K562 (cell line): ENCODE data around the gene NRXN2. TPM values are rescaled to one million over a fixed set of nuclear protein-coding genes. Genes with fewer than 3 reads are reported as not detected.

Source experiments
- ATAC-seq: fragments of 200-7000 bp; cut with Tn5 transposase; 3 replicates; pipeline ENCODE4 v1.9.1; 2020; ENCODE audit warnings: moderate library complexity
- BruUV-seq: library from RNA; stranded (reverse); fragments of 400-500 nt; replicated peaks from 2 replicates; lab custom pipeline; 2021; lab: Mats Ljungman, UMichigan
- CTCF ChIA-PET: fragments of 300-600 bp; formaldehyde crosslinking; extraction: SDS; loops from one replicate; lab custom pipeline; 2021; ENCODE audit warnings: low intra/inter-chr PET ratio; lab: Yijun Ruan, JAX
- POLR2A ChIA-PET: fragments of 300-600, 350-650 bp; sonication (Branson Sonifier 250); formaldehyde crosslinking; extraction: SDS; loops from one replicate; lab custom pipeline; 2021; ENCODE audit warnings: antibody characterized with exemption, inconsistent platforms; lab: Yijun Ruan, JAX
- DNase-seq, 4 experiments: peaks; one replicate each; pipeline versions ENCODE4 v3.0.0 to v3.0.0-alpha.2; 2011 to 2018; ENCODE audit warnings: low spot score in 3 of 4, mixed read lengths in 3 of 4; ENCODE audit errors: extremely low read depth in 1 of 4
- FAIRE-seq: peaks from 2 replicates; lab custom pipeline; 2011; peaks lifted over from hg19 to GRCh38; lab: Jason Lieb, UNC
- H2AFZ ChIP-seq: 2 replicates; pipeline ENCODE4 v1.6.0; 2011; ENCODE audit warnings: low read depth, low read length, control low read depth, inconsistent platforms
- H3K27ac ChIP-seq: fragments of 200-600 bp; 3 replicates; pipeline ENCODE4 v1.8.0; 2011; ENCODE audit warnings: low read depth, mild to moderate bottlenecking, control low read depth, inconsistent platforms, low read length, moderate library complexity, mixed read lengths; ENCODE audit errors: extremely low read depth
- H3K27me3 ChIP-seq, 2 experiments: fragments of 300-600 bp in 1 of 2; 2 replicates in 1 of 2; 3 replicates in 1 of 2; pipeline versions ENCODE4 v1.6.0 to v1.8.0; 2011; ENCODE audit warnings: inconsistent platforms in 2 of 2, low read length in 2 of 2, mild to moderate bottlenecking in 1 of 2, mixed read lengths in 1 of 2, moderate library complexity in 1 of 2; ENCODE audit not compliant: control insufficient read depth in 2 of 2, insufficient read depth in 2 of 2
- H3K36me3 ChIP-seq: fragments of 300-600 bp; 3 replicates; pipeline ENCODE4 v1.8.0; 2011; ENCODE audit warnings: mild to moderate bottlenecking, low read length, inconsistent platforms; ENCODE audit not compliant: control insufficient read depth, insufficient read depth
- H3K4me1 ChIP-seq, 2 experiments: fragments of 200-600 bp in 1 of 2; replicated peaks in 1 of 2; 2 replicates in 1 of 2; 3 replicates in 1 of 2; pipeline versions ENCODE4 v1.5.1 to v1.8.0; 2011; ENCODE audit warnings: inconsistent platforms in 2 of 2, low read length in 2 of 2, mild to moderate bottlenecking in 1 of 2, mixed read lengths in 1 of 2, moderate library complexity in 1 of 2; ENCODE audit not compliant: control insufficient read depth in 2 of 2, insufficient read depth in 2 of 2
- H3K4me2 ChIP-seq: 2 replicates; pipeline ENCODE4 v1.6.1; 2011; ENCODE audit warnings: low read length, control low read depth, inconsistent platforms, mixed read lengths; ENCODE audit not compliant: insufficient read depth
- H3K4me3 ChIP-seq: fragments of 200-600 bp; sonication (generic), shearing (Covaris generic); 2 replicates; pipeline ENCODE4 v1.5.1; 2016; ENCODE audit warnings: control low read depth, inconsistent platforms
- H3K79me2 ChIP-seq: fragments of 200-600 bp; 3 replicates; pipeline ENCODE4 v1.8.0; 2011; ENCODE audit warnings: low read length, inconsistent platforms; ENCODE audit not compliant: control insufficient read depth, insufficient read depth
- H3K9ac ChIP-seq, 2 experiments: 2 replicates each; pipeline versions ENCODE4 v1.6.0 to v1.6.1; 2011; ENCODE audit warnings: low read depth in 2 of 2, low read length in 2 of 2, control low read depth in 1 of 2, inconsistent platforms in 1 of 2, mild to moderate bottlenecking in 1 of 2, mixed read lengths in 1 of 2; ENCODE audit not compliant: insufficient read depth in 1 of 2
- H3K9me1 ChIP-seq: one replicate; pipeline ENCODE4 v1.6.0; 2011; ENCODE audit warnings: inconsistent platforms, mild to moderate bottlenecking, low read length, moderate library complexity; ENCODE audit not compliant: control insufficient read depth, insufficient read depth
- H3K9me3 ChIP-seq: replicated peaks from 2 replicates; pipeline ENCODE4 v1.5.1; 2011; ENCODE audit warnings: low read depth, low read length, inconsistent platforms; ENCODE audit not compliant: control insufficient read depth, insufficient read depth
- H4K20me1 ChIP-seq: replicated peaks from 2 replicates; pipeline ENCODE4 v1.6.1; 2011; ENCODE audit warnings: low read length, inconsistent platforms, mixed read lengths; ENCODE audit not compliant: control insufficient read depth, insufficient read depth
- ATF7 ChIP-seq: fragments of 450-650 bp; IDR thresholded peaks from 2 replicates; pipeline ENCODE4 v1.7.1; 2014; ENCODE audit warnings: mild to moderate bottlenecking, moderate library complexity
- BHLHE40 ChIP-seq: IDR thresholded peaks from 2 replicates; pipeline ENCODE4 v1.6.1; 2011; ENCODE audit warnings: low read length, improper control_type of control experiment
- BMI1 ChIP-seq: fragments of 150-350 bp; IDR thresholded peaks from 2 replicates; pipeline ENCODE4 v1.6.1; 2014; ENCODE audit warnings: low read length
- CREM ChIP-seq: IDR thresholded peaks from 2 replicates; pipeline ENCODE4 v1.6.1; 2014; ENCODE audit warnings: antibody characterized with exemption, low read depth
- DPF2 ChIP-seq: fragments of 450-650 bp; IDR thresholded peaks from 2 replicates; pipeline ENCODE4 v1.6.1; 2016
- L3MBTL2 ChIP-seq: fragments of 450-650 bp; IDR thresholded peaks from 2 replicates; pipeline ENCODE4 v1.6.1; 2016; ENCODE audit warnings: mild to moderate bottlenecking, moderate library complexity
- MTA1 ChIP-seq: fragments of 450-650 bp; IDR thresholded peaks from 2 replicates; pipeline ENCODE4 v1.6.1; 2017; ENCODE audit warnings: borderline replicate concordance
- NFIC ChIP-seq: fragments of 450-650 bp; IDR thresholded peaks from 2 replicates; pipeline ENCODE4 v1.6.1; 2017; ENCODE audit warnings: mild to moderate bottlenecking, inconsistent platforms
- RBFOX2 ChIP-seq: fragments of 200-400 bp; formaldehyde crosslinking; IDR thresholded peaks from 2 replicates; pipeline ENCODE4 v1.6.1; 2017; ENCODE audit warnings: low read depth, mild to moderate bottlenecking, low read length, moderate library complexity
- RCOR1 ChIP-seq, 2 experiments: IDR thresholded peaks; 2 replicates each; pipeline ENCODE4 v1.6.1; 2012; ENCODE audit warnings: low read depth in 2 of 2, low read length in 2 of 2, borderline replicate concordance in 1 of 2, improper control_type of control experiment in 1 of 2
- SOX6 ChIP-seq: fragments of 450-650 bp; IDR thresholded peaks from 2 replicates; pipeline ENCODE4 v1.6.1; 2014; ENCODE audit warnings: mild to moderate bottlenecking
- ZNF175 ChIP-seq: fragments of 200-800 bp; sonication (Bioruptor generic); IDR thresholded peaks from 2 replicates; pipeline ENCODE4 v1.6.1; 2016; ENCODE audit warnings: low read depth, mild to moderate bottlenecking, missing genetic modification characterization, missing compliant biosample characterization
- ZNF830 ChIP-seq: fragments of 250-450 bp; sonication (Bioruptor Pico); IDR thresholded peaks from 2 replicates; pipeline ENCODE4 v1.5.0; 2021; ENCODE audit warnings: mild to moderate bottlenecking
- WGBS: fragments of 100-300 bp; shearing (Covaris generic); methylation state at CpG from one replicate; pipeline ENCODE4 v1.1.6; 2016; ENCODE audit warnings: low coverage, mixed read lengths; ENCODE audit not compliant: insufficient coverage; ENCODE audit errors: missing lambda C conversion rate; 5-methylcytosine and 5-hydroxymethylcytosine counted together
- in situ Hi-C: fragments of 300-500 bp; cut with MboI; formaldehyde crosslinking; loops from 4 replicates; pipeline ENCODE4 v1.15.0; 2018; ENCODE audit warnings: inconsistent platforms, mixed read lengths
- intact Hi-C: fragments of 100-400 bp; cut with micrococcal nuclease; formaldehyde crosslinking; loops from 2 replicates; pipeline ENCODE4 v1.14.2; 2022
- polyA plus RNA-seq, 8 experiments: library from polyadenylated mRNA; depleted of rRNA in 4 of 8; stranded (reverse) in 5 of 8; unstranded in 3 of 8; fragments of >200 nt; fragmentation: Nextera tagmentation in 2 of 8; fragmentation: Illumina TruSeq in 1 of 8; extraction: Ambion mirVana in 2 of 8; extraction: Trizol in 1 of 8; gene quantifications; 2 replicates each; pipeline versions ENCODE4 v1.2.1 to v1.2.3, GENCODE V29; 2011 to 2014; ENCODE audit warnings: inconsistent platforms in 1 of 8, missing spikeins in 1 of 8
- total RNA-seq, 7 experiments: library from RNA; depleted of rRNA in 6 of 7; stranded (reverse); fragments of >200 nt in 6 of 7; fragmentation: Illumina TruSeq in 2 of 7; extraction: Trizol in 2 of 7; gene quantifications; 2 replicates each; pipeline versions ENCODE4 v1.2.1 to v1.2.3, GENCODE V29; 2011 to 2021; ENCODE audit warnings: low replicate concordance in 1 of 7
- TF ChIP-seq, protein P1 (sequence below), 2 experiments: IDR thresholded peaks; 2 replicates each; pipeline ENCODE4 v1.6.1; 2011; ENCODE audit warnings: borderline replicate concordance in 1 of 2, control low read depth in 1 of 2, low read depth in 1 of 2, low read length in 1 of 2, mild to moderate bottlenecking in 1 of 2, mixed read lengths in 1 of 2, moderate library complexity in 1 of 2; ENCODE audit not compliant: insufficient read depth in 1 of 2, insufficient read length in 1 of 2, poor library complexity in 1 of 2, severe bottlenecking in 1 of 2; ENCODE audit errors: extremely low read depth in 1 of 2
- TF ChIP-seq, protein P2 (sequence below): sonication (generic); formaldehyde crosslinking; IDR thresholded peaks from 2 replicates; pipeline ENCODE4 v1.5.0; 2020; ENCODE audit warnings: missing genetic modification reagents
- TF ChIP-seq, protein P3 (sequence below): sonication (generic); formaldehyde crosslinking; IDR thresholded peaks from 2 replicates; pipeline ENCODE4 v1.9.0; 2022; ENCODE audit warnings: mild to moderate bottlenecking, missing genetic modification reagents
- TF ChIP-seq, protein P4 (sequence below), 2 experiments: IDR thresholded peaks; 2 replicates each; pipeline ENCODE4 v1.6.1; 2012; ENCODE audit warnings: improper control_type of control experiment in 2 of 2, low read depth in 2 of 2, low read length in 2 of 2, borderline replicate concordance in 1 of 2

Gene NRXN2
- total and polyA plus RNA-seq, 9 of the 15 experiments (the other 6 are each of a cell fraction or from before 2014, with no cell fraction given) = 0.07 to 0.47 (median 0.15) TPM; not detected in 4

DNA sequence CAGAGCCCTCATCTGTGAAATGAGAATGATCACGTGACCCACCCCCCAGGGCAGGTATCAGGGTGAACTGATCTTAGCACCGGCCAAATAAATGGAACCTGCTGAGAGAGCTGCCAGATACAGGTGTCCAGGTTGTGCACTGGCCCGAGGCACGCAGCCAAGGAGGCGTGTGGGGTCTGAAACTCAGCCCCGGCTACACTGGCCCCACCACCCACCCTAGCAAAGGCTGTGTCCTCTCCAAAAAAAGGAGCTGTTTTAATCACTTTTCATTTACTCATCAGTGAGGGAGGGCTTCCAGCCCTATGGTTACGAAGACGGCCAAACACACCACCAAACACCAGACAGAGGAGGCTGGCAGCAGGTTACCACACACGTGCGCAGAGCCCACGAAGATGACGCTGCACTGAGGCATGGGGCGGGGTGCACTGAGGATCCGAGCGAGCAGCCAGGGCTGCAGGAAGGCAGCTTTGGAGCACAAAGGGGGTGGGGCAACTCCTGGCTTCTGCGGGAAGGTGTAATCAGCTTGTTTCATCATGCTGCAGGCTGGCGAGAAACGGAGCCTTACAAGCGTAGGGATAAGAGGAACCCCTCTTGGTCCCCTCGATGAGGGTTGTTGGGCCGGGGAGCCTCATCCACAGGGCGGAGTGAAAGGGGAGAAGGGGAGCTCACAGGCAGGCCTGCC is 151.4 kb downstream of the NRXN2 start:
- CTCF ChIA-PET = no interaction called here
- Histone ChIP-seq H3K79me2 (no peaks in the 10 kb centered on the region), H3K4me2 (peak overlapping the region; percentile 60; the same call in 1 of the 2 replicates), H3K27me3 (peaks cover 3 to 16% of the 10 kb centered on the region in 2 experiments), H3K9ac (peak overlapping the region in 1 of 2 experiments; percentile 41; a peak in 2 of 4 replicates), H3K27ac (no peak overlapping the region), H3K4me3 (no peak overlapping the region), H4K20me1 (no peaks in the 10 kb centered on the region; the same call in 1 of the 2 replicates), H2AFZ (peak overlapping the region; percentile 62), H3K36me3 (no peaks in the 10 kb centered on the region), H3K9me1 (no peaks in the 10 kb centered on the region), H3K4me1 (peaks cover 15 to 44% of the 10 kb centered on the region in 2 experiments), H3K9me3 (no peaks in the 10 kb centered on the region)
- ATAC-seq (peak; percentile 92), FAIRE-seq (peak; percentile 76), DNase-seq (peak; percentile 61 to 76 (median 72))
- WGBS = 4% methylated on average over 22 of the region's 22 CpGs
- POLR2A ChIA-PET = interaction anchor here (0.6 to 1.2 kb wide), 4 partner anchors 9 to 117 kb away, joined by 3 to 6 read pairs (median 3); no protein-coding TSS in a partner anchor
- intact Hi-C loops (no loop called here), in situ Hi-C loops (no loop called here)
- BruUV-seq = no TSS peak
- TF ChIP-seq ATF7 (peak; percentile 64), BHLHE40 (peak; percentile 85), L3MBTL2 (peak; percentile 92), ZNF830 (CRISPR knock-in tag) (no peak), BMI1 (no peak), RBFOX2 (peak; percentile 66), DPF2 (peak; percentile 25; the same call in 1 of the 2 replicates), RCOR1 (IDR thresholded peaks at IDR 0.05; ENCODE audit: borderline replicate concordance in 1 of 2, low read depth in 2 of 2, low read length in 2 of 2) (peak in 1 of 2 experiments; percentile 37; a peak in 1 of 4 replicates), MTA1 (0 out of 2 replicates have a peak, but pooled peaks have one; percentile 18), ZNF175 (CRISPR knock-in tag) (peak; percentile 65; the same call in 1 of the 2 replicates), CREM (peak; percentile 68), NFIC (no peak), SOX6 (peak; percentile 50; the same call in 1 of the 2 replicates)
- TF ChIP-seq, protein P1, sequence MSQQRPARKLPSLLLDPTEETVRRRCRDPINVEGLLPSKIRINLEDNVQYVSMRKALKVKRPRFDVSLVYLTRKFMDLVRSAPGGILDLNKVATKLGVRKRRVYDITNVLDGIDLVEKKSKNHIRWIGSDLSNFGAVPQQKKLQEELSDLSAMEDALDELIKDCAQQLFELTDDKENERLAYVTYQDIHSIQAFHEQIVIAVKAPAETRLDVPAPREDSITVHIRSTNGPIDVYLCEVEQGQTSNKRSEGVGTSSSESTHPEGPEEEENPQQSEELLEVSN (IDR thresholded peaks at IDR 0.05; ENCODE audit: borderline replicate concordance in 1 of 2, extremely low read depth in 1 of 2, insufficient read depth in 1 of 2, insufficient read length in 1 of 2, low read depth in 1 of 2, low read length in 1 of 2, poor library complexity in 1 of 2, severe bottlenecking in 1 of 2) = peak in 1 of 2 experiments; percentile 14
- TF ChIP-seq, protein P2, sequence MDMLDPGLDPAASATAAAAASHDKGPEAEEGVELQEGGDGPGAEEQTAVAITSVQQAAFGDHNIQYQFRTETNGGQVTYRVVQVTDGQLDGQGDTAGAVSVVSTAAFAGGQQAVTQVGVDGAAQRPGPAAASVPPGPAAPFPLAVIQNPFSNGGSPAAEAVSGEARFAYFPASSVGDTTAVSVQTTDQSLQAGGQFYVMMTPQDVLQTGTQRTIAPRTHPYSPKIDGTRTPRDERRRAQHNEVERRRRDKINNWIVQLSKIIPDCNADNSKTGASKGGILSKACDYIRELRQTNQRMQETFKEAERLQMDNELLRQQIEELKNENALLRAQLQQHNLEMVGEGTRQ = peak; percentile 85
- TF ChIP-seq, protein P3, sequence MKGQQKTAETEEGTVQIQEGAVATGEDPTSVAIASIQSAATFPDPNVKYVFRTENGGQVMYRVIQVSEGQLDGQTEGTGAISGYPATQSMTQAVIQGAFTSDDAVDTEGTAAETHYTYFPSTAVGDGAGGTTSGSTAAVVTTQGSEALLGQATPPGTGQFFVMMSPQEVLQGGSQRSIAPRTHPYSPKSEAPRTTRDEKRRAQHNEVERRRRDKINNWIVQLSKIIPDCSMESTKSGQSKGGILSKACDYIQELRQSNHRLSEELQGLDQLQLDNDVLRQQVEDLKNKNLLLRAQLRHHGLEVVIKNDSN (CRISPR knock-in tag) = peak; percentile 85
- TF ChIP-seq, protein P4, sequence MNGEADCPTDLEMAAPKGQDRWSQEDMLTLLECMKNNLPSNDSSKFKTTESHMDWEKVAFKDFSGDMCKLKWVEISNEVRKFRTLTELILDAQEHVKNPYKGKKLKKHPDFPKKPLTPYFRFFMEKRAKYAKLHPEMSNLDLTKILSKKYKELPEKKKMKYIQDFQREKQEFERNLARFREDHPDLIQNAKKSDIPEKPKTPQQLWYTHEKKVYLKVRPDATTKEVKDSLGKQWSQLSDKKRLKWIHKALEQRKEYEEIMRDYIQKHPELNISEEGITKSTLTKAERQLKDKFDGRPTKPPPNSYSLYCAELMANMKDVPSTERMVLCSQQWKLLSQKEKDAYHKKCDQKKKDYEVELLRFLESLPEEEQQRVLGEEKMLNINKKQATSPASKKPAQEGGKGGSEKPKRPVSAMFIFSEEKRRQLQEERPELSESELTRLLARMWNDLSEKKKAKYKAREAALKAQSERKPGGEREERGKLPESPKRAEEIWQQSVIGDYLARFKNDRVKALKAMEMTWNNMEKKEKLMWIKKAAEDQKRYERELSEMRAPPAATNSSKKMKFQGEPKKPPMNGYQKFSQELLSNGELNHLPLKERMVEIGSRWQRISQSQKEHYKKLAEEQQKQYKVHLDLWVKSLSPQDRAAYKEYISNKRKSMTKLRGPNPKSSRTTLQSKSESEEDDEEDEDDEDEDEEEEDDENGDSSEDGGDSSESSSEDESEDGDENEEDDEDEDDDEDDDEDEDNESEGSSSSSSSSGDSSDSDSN (IDR thresholded peaks at IDR 0.05; ENCODE audit: borderline replicate concordance in 1 of 2, low read depth in 2 of 2, low read length in 2 of 2) = no peak
